WTC11 (cell line): ENCODE measurements around the gene CFAP92.

Experiments used
- NR2C2 ChIP-seq: sonication (generic); formaldehyde crosslinking; IDR thresholded peaks from 2 replicates; pipeline ENCODE4 v1.8.0; 2022; ENCODE audit warnings: mild to moderate bottlenecking, missing genetic modification reagents
- SP1 ChIP-seq: sonication (generic); formaldehyde crosslinking; conservative IDR thresholded peaks from 2 replicates; pipeline ENCODE4 v1.8.1; 2022; ENCODE audit warnings: missing genetic modification reagents
- ZNF263 ChIP-seq: sonication (generic); formaldehyde crosslinking; IDR thresholded peaks from 2 replicates; pipeline ENCODE4 v1.8.1; 2022; ENCODE audit warnings: low read depth, mild to moderate bottlenecking, moderate library complexity, missing genetic modification reagents
- ZNF317 ChIP-seq: sonication (generic); formaldehyde crosslinking; IDR thresholded peaks from 2 replicates; pipeline ENCODE4 v1.8.1; 2023; ENCODE audit warnings: low read depth, mild to moderate bottlenecking, moderate library complexity, missing genetic modification reagents, borderline replicate concordance
- TF ChIP-seq, protein P1 (sequence below): fragments of 200-600 bp; IDR thresholded peaks from 2 replicates; pipeline ENCODE4 v1.8.0; 2022; ENCODE audit warnings: antibody characterized with exemption
- TF ChIP-seq, protein P2 (sequence below): sonication (generic); formaldehyde crosslinking; IDR thresholded peaks from 2 replicates; pipeline ENCODE4 v1.8.1; 2022; ENCODE audit warnings: mild to moderate bottlenecking, moderate library complexity, missing genetic modification reagents
- TF ChIP-seq, protein P3 (sequence below): sonication (generic); formaldehyde crosslinking; IDR thresholded peaks from 2 replicates; pipeline ENCODE4 v1.8.1; 2022; ENCODE audit warnings: mild to moderate bottlenecking, missing genetic modification reagents, moderate library complexity, borderline replicate concordance

DNA sequence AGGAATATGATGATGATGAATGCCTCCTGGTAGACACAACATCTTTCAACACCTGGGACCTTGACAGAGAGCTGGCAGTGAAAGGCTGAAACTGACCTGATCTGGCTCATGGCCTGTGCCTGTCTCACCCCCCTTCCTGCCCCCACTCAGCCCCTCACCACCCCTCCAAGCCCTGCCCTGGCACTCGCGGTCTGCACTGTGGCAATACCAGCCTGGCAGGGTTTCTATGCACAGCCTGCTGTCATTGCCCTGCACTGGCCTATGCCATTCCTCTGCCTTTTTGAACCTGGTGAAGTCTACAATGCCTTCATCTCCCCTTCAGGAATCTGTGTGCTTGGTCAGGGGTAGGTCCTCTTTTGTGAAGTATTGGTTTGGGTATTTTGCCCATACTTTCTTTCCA, 58.0 kb downstream of the CFAP92 start:
- TF ChIP-seq, protein P1, sequence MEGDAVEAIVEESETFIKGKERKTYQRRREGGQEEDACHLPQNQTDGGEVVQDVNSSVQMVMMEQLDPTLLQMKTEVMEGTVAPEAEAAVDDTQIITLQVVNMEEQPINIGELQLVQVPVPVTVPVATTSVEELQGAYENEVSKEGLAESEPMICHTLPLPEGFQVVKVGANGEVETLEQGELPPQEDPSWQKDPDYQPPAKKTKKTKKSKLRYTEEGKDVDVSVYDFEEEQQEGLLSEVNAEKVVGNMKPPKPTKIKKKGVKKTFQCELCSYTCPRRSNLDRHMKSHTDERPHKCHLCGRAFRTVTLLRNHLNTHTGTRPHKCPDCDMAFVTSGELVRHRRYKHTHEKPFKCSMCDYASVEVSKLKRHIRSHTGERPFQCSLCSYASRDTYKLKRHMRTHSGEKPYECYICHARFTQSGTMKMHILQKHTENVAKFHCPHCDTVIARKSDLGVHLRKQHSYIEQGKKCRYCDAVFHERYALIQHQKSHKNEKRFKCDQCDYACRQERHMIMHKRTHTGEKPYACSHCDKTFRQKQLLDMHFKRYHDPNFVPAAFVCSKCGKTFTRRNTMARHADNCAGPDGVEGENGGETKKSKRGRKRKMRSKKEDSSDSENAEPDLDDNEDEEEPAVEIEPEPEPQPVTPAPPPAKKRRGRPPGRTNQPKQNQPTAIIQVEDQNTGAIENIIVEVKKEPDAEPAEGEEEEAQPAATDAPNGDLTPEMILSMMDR = no peak
- no peak for TF ChIP-seq NR2C2 (CRISPR knock-in tag)
- no peak for TF ChIP-seq SP1 (CRISPR knock-in tag)
- TF ChIP-seq, protein P2, sequence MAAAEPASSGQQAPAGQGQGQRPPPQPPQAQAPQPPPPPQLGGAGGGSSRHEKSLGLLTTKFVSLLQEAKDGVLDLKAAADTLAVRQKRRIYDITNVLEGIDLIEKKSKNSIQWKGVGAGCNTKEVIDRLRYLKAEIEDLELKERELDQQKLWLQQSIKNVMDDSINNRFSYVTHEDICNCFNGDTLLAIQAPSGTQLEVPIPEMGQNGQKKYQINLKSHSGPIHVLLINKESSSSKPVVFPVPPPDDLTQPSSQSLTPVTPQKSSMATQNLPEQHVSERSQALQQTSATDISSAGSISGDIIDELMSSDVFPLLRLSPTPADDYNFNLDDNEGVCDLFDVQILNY = no peak
- TF ChIP-seq, protein P3, sequence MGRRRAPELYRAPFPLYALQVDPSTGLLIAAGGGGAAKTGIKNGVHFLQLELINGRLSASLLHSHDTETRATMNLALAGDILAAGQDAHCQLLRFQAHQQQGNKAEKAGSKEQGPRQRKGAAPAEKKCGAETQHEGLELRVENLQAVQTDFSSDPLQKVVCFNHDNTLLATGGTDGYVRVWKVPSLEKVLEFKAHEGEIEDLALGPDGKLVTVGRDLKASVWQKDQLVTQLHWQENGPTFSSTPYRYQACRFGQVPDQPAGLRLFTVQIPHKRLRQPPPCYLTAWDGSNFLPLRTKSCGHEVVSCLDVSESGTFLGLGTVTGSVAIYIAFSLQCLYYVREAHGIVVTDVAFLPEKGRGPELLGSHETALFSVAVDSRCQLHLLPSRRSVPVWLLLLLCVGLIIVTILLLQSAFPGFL (CRISPR knock-in tag) = no peak
- TF ChIP-seq ZNF263 (CRISPR knock-in tag) = no peak
- TF ChIP-seq ZNF317 (CRISPR knock-in tag) = no peak
